HG03442 (cell line): ENCODE results near the gene DNAJB6.

Experiments
- ATAC-seq: cut with Tn5 transposase; IDR thresholded peaks from one replicate; pipeline ENCODE4 v1.9.1; 2021; ENCODE audit warnings: mild to moderate bottlenecking, moderate library complexity; ENCODE audit not compliant: unreplicated experiment

The DNAJB6 gene

GRCh38 chr7:157425137-157425731 is 88.4 kb downstream of the DNAJB6 start:
- ATAC-seq: no peak

- no peak for ATAC-seq
These were observed 89.0 kb downstream of the DNAJB6 start for GRCh38 chr7:157425761-157426160.

GRCh38 chr7:157426463-157427301 is 89.9 kb downstream of the DNAJB6 start:
- no peak for ATAC-seq

GRCh38 chr7:157427811-157428553 is 91.2 kb downstream of the DNAJB6 start:
- ATAC-seq: no peak

GRCh38 chr7:157428554-157428945 is 91.7 kb downstream of the DNAJB6 start:
- no peak for ATAC-seq

- no peak for ATAC-seq
These were observed 92.3 kb downstream of the DNAJB6 start for GRCh38 chr7:157429001-157429679.

- no peak for ATAC-seq
These were observed 92.9 kb downstream of the DNAJB6 start for GRCh38 chr7:157429680-157430224.

GRCh38 chr7:157430721-157431120 is 93.9 kb downstream of the DNAJB6 start:
- no peak for ATAC-seq

- ATAC-seq: no peak
These were observed 94.6 kb downstream of the DNAJB6 start for GRCh38 chr7:157431173-157431950.

GRCh38 chr7:157431951-157432540 is 95.2 kb downstream of the DNAJB6 start:
- ATAC-seq: no peak

- no peak for ATAC-seq
These were observed 95.7 kb downstream of the DNAJB6 start for GRCh38 chr7:157432541-157432956.

- ATAC-seq: no peak
These were observed 96.3 kb downstream of the DNAJB6 start for GRCh38 chr7:157432957-157433576.

- no peak for ATAC-seq
These were observed 96.8 kb downstream of the DNAJB6 start for GRCh38 chr7:157433628-157434027.

- ATAC-seq: no peak
These were observed 97.4 kb downstream of the DNAJB6 start for GRCh38 chr7:157434231-157434630.

GRCh38 chr7:157434701-157435100 is 97.9 kb downstream of the DNAJB6 start:
- ATAC-seq: no peak

- no peak for ATAC-seq
These were observed 99.3 kb downstream of the DNAJB6 start for GRCh38 chr7:157436076-157436475.

GRCh38 chr7:157436763-157437480 is 100.1 kb downstream of the DNAJB6 start:
- no peak for ATAC-seq

GRCh38 chr7:157437519-157438061 is 100.8 kb downstream of the DNAJB6 start:
- ATAC-seq: no peak
